ENCODE data around the gene HIPK1.

HIPK1 gene

DNA sequence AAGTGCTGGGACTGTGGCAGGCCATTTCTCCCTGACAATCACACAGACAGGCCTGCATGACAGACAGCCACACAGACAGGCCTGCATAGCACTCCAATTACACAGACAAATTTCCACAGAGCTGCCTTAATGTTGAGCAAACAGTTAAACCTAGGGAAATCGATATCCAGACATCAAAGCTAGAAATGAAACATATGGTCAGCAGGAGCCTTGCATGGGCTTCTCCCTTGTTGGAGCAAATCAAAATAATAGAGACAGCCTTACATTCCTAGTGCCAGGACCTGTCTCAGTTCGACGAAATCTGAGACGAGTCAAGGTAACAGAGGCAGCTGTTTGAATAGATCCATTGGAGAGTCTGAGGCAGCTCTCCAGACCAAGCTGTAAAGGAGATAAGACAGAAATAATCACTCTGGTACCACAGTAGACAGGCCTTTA lies 92.6 kb downstream of the HIPK1 start:
- DNase-seq, result peak; percentile 97

DNA sequence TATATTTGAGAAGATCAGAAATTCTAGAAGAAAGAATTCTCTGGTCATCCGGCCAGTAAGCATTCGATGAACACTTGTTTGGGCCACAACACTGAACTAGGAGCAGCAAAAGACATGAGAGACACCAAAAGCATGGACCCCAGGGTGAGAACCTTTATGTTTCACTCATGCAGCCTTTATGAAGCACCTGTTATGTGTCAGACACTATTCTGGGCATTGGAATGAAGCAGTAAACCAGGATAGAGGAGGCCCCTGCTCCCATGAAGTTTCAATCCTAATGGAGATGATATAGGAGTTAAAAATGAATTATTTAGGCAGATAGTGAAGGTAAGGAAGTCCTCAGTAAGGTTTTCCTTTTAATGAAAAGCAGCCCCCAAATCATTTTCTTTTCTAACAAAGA lies 93.8 kb downstream of the HIPK1 start:
- DNase-seq, result no peak

DNA sequence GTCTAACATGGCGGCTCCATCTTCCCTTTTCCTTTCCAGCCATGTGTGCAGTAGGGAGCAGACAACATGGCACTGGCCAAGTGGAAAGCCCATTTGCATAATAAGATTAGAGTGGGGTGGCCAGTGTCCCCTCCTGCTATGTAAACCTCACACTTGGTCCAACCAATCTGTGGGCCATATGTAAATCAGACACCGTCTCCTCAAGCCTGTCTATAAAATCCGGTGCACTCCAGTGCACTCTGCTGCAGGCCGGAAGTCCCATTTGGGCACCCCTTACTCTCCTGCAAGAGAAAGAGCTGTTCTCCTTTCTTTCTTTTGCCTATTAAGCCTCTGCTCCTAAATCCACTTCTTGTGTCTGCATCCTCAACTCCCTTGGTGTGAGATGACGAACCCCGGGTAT lies 94.3 kb downstream of the HIPK1 start:
- DNase-seq, result peak; percentile 62

DNA sequence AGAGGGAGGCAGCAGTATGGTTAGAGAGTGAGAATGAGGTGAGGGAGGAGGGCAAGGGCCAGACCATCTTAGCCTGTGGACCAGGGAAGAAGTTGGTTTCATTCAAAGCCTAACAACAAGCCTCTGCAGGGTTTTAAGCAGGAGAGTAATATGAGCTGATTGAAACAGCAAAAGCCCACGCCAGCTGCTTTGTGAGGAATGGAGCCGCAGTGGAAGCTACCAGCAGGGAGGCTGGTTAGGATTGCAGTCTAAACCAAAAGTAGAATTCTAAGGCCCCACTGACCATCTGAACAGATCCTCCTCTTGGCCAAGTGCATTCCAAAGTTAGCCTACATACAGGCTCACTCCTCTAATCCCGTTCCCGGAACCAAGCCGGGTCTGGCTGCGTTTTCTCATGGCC lies 94.9 kb downstream of the HIPK1 start:
- DNase-seq, result peak; percentile 76

DNA sequence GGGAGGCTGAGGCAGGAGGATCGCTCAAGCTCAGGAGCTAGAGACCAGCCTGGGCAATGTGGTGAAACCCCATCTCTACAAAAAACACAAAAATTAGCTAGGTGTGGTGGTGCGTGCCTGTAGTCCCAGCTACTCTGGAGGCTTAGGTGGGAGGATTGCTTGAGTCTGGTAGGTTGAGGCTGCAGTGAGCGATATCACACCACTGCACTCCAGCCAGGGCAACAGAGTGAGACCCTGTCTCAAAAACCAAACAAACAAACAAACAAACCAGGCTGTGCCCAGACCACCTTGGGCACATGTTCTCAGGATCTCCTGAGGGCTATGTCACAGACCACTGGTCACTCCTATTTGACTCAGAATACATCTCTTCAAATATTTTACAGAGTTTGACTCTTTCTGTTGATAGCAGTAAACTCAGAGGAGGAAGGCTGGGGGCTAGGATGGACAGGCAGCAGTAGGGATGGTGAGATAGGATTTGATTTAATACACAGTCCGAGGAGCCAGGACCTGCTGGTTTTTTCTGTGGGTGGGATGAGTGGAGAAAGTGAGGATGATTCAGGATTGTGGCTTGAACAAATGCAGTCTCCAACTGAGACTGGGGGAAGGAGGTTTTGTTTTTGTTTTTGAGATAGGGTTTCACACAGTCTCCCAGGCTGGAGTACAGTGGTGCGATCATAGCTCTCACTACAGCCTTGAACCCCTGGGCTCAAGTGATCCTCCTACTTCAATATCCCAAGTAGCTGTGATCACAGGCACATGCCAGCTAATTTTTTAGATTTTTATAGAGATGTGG lies 96.7 kb downstream of the HIPK1 start:
- no peak for DNase-seq

DNA sequence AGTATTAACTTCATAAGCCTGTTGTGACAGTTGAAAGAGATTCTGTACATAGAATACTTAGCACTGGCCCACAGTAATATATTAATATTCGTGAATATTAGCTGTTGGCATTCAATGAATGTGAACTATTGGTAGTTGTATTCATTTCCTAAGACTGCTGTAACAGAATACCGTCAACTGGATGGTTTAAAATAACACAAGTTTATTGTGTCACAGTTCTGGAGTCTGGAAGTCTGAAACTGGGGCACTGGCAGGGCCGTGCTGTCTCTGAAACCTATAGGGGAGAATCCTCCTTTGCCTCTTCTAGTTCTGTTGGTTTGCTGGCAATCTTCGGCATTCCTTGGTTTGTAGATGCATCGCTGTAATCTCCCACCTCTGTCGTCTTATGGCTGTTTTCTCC lies 97.7 kb downstream of the HIPK1 start:
- DNase-seq, result no peak

Measured in NCI-H2171 treated with DMSO at 0.1 percent for 48 hours (cell line).